Measurements from ENCODE around the gene YOD1.

The YOD1 gene

GRCh38 chr1:207020709-207021107, 30.3 kb downstream of the YOD1 start:
- TF ChIP-seq GATA3 (IDR thresholded peaks at IDR 0.05; ENCODE audit: low read depth, low read length) (no peak), GATA2 (IDR thresholded peaks at IDR 0.05; ENCODE audit: low read depth, low read length) (no peak)

GRCh38 chr1:207020065-207020708, 30.8 kb downstream of the YOD1 start:
- TF ChIP-seq GATA2 (IDR thresholded peaks at IDR 0.05; ENCODE audit: low read depth, low read length) (no peak), GATA3 (IDR thresholded peaks at IDR 0.05; ENCODE audit: low read depth, low read length) (no peak)

- TF ChIP-seq GATA3 (IDR thresholded peaks at IDR 0.05; ENCODE audit: low read depth, low read length) = no peak
- no peak for TF ChIP-seq GATA2 (IDR thresholded peaks at IDR 0.05; ENCODE audit: low read depth, low read length)
Observed at GRCh38 chr1:207019661-207020060, 31.3 kb downstream of the YOD1 start.

GRCh38 chr1:207019161-207019560, 31.8 kb downstream of the YOD1 start:
- no peak for TF ChIP-seq GATA3 (IDR thresholded peaks at IDR 0.05; ENCODE audit: low read depth, low read length)

GRCh38 chr1:207018707-207019106, 32.3 kb downstream of the YOD1 start:
- TF ChIP-seq GATA3 (IDR thresholded peaks at IDR 0.05; ENCODE audit: low read depth, low read length) = no peak
- TF ChIP-seq GATA2 (IDR thresholded peaks at IDR 0.05; ENCODE audit: low read depth, low read length) = no peak

GRCh38 chr1:207017615-207018559, 33.1 kb downstream of the YOD1 start:
- TF ChIP-seq GATA3 (IDR thresholded peaks at IDR 0.05; ENCODE audit: low read depth, low read length) (no peak), GATA2 (IDR thresholded peaks at IDR 0.05; ENCODE audit: low read depth, low read length) (no peak)

- TF ChIP-seq GATA2 (IDR thresholded peaks at IDR 0.05; ENCODE audit: low read depth, low read length) (no peak), GATA3 (IDR thresholded peaks at IDR 0.05; ENCODE audit: low read depth, low read length) (no peak)
Observed at GRCh38 chr1:207015791-207016190, 35.2 kb downstream of the YOD1 start.

GRCh38 chr1:207014728-207015127, 36.3 kb downstream of the YOD1 start:
- no peak for TF ChIP-seq GATA2 (IDR thresholded peaks at IDR 0.05; ENCODE audit: low read depth, low read length)
- no peak for TF ChIP-seq GATA3 (IDR thresholded peaks at IDR 0.05; ENCODE audit: low read depth, low read length)

GRCh38 chr1:207013321-207014085, 37.5 kb downstream of the YOD1 start:
- no peak for TF ChIP-seq GATA2 (IDR thresholded peaks at IDR 0.05; ENCODE audit: low read depth, low read length)
- TF ChIP-seq GATA3 (IDR thresholded peaks at IDR 0.05; ENCODE audit: low read depth, low read length) = no peak

- TF ChIP-seq GATA3 (IDR thresholded peaks at IDR 0.05; ENCODE audit: low read depth, low read length) = no peak
- no peak for TF ChIP-seq GATA2 (IDR thresholded peaks at IDR 0.05; ENCODE audit: low read depth, low read length)
Observed at GRCh38 chr1:207010726-207011125, 40.3 kb downstream of the YOD1 start.

GRCh38 chr1:207009945-207010344, 41.1 kb downstream of the YOD1 start:
- TF ChIP-seq GATA2 (IDR thresholded peaks at IDR 0.05; ENCODE audit: low read depth, low read length) = no peak
- TF ChIP-seq GATA3 (IDR thresholded peaks at IDR 0.05; ENCODE audit: low read depth, low read length) = no peak

- TF ChIP-seq GATA2 (IDR thresholded peaks at IDR 0.05; ENCODE audit: low read depth, low read length) = no peak
- TF ChIP-seq GATA3 (IDR thresholded peaks at IDR 0.05; ENCODE audit: low read depth, low read length) = no peak
Observed at GRCh38 chr1:207009182-207009850, 41.7 kb downstream of the YOD1 start.

GRCh38 chr1:207007352-207008033, 43.5 kb downstream of the YOD1 start:
- TF ChIP-seq GATA2 (IDR thresholded peaks at IDR 0.05; ENCODE audit: low read depth, low read length) = no peak

All from SH-SY5Y (cell line).